ENCODE measurements around the gene ADCY5. TPM values are rescaled to one million over a fixed set of nuclear protein-coding genes. Genes with fewer than 3 reads are reported as not detected.

Gene ADCY5
- total RNA-seq, 2 experiments from 2014 or later: not detected

GRCh38 chr3:123424321-123424998, 24.4 kb downstream of the ADCY5 start:
- no peaks in the 10 kb centered on the region for H3K27me3 Mint-ChIP-seq
- no peak for DNase-seq
- intact Hi-C loops (cut with DNase I, micrococcal nuclease): no loop called here
- no peaks in the 10 kb centered on the region for H3K36me3 Mint-ChIP-seq (ENCODE audit: low read depth)
- ATAC-seq: no peak
- POLR2A ChIA-PET: no interaction called here
- no peak overlapping the region for H3K4me3 Mint-ChIP-seq
- no peaks in the 10 kb centered on the region for H3K9me3 Mint-ChIP-seq (ENCODE audit: low read depth)
- CTCF ChIA-PET: no interaction called here
- H3K27ac Mint-ChIP-seq: no peak overlapping the region
- no peaks in the 10 kb centered on the region for H3K4me1 Mint-ChIP-seq

- H3K4me1 Mint-ChIP-seq: no peaks in the 10 kb centered on the region
- ATAC-seq (no peak), DNase-seq (no peak)
- H3K27me3 Mint-ChIP-seq: no peaks in the 10 kb centered on the region
- ChIA-PET CTCF (no interaction called here), POLR2A (no interaction called here)
- no peak overlapping the region for H3K27ac Mint-ChIP-seq
- H3K36me3 Mint-ChIP-seq (ENCODE audit: low read depth): no peaks in the 10 kb centered on the region
- H3K4me3 Mint-ChIP-seq: no peak overlapping the region
- no peaks in the 10 kb centered on the region for H3K9me3 Mint-ChIP-seq (ENCODE audit: low read depth)
- intact Hi-C loops (cut with DNase I, micrococcal nuclease): no loop called here
Observed at GRCh38 chr3:123423806-123424205, 25.1 kb downstream of the ADCY5 start.

GRCh38 chr3:123423031-123423430, 25.9 kb downstream of the ADCY5 start:
- intact Hi-C loops (cut with DNase I, micrococcal nuclease): no loop called here
- POLR2A ChIA-PET: no interaction called here
- DNase-seq (no peak), ATAC-seq (no peak)
- Mint-ChIP-seq H3K4me1 (no peaks in the 10 kb centered on the region), H3K27me3 (no peaks in the 10 kb centered on the region), H3K36me3 (ENCODE audit: low read depth) (no peaks in the 10 kb centered on the region), H3K4me3 (no peak overlapping the region), H3K27ac (no peak overlapping the region), H3K9me3 (ENCODE audit: low read depth) (no peaks in the 10 kb centered on the region)
- CTCF ChIA-PET: no interaction called here

- ChIA-PET POLR2A (no interaction called here), CTCF (no interaction called here)
- intact Hi-C loops (cut with DNase I, micrococcal nuclease): no loop called here
- Mint-ChIP-seq H3K4me1 (no peaks in the 10 kb centered on the region), H3K27ac (no peak overlapping the region), H3K4me3 (no peak overlapping the region), H3K27me3 (no peaks in the 10 kb centered on the region), H3K9me3 (ENCODE audit: low read depth) (no peaks in the 10 kb centered on the region), H3K36me3 (ENCODE audit: low read depth) (no peaks in the 10 kb centered on the region)
- DNase-seq (no peak), ATAC-seq (no peak)
Observed at GRCh38 chr3:123422457-123422856, 26.4 kb downstream of the ADCY5 start.

GRCh38 chr3:123421353-123422174, 27.3 kb downstream of the ADCY5 start:
- no peak overlapping the region for H3K4me3 Mint-ChIP-seq
- H3K9me3 Mint-ChIP-seq (ENCODE audit: low read depth): no peaks in the 10 kb centered on the region
- no peaks in the 10 kb centered on the region for H3K27me3 Mint-ChIP-seq
- POLR2A ChIA-PET: no interaction called here
- no peak overlapping the region for H3K27ac Mint-ChIP-seq
- no peaks in the 10 kb centered on the region for H3K4me1 Mint-ChIP-seq
- ATAC-seq: no peak
- intact Hi-C loops (cut with DNase I, micrococcal nuclease): no loop called here
- no peaks in the 10 kb centered on the region for H3K36me3 Mint-ChIP-seq (ENCODE audit: low read depth)
- CTCF ChIA-PET: no interaction called here
- DNase-seq: no peak

- ATAC-seq (no peak), DNase-seq (no peak)
- Mint-ChIP-seq H3K27me3 (no peaks in the 10 kb centered on the region), H3K9me3 (ENCODE audit: low read depth) (no peaks in the 10 kb centered on the region), H3K4me3 (no peak overlapping the region), H3K27ac (no peak overlapping the region), H3K4me1 (no peaks in the 10 kb centered on the region), H3K36me3 (ENCODE audit: low read depth) (no peaks in the 10 kb centered on the region)
- intact Hi-C loops (cut with DNase I, micrococcal nuclease): no loop called here
- ChIA-PET POLR2A (no interaction called here), CTCF (interaction anchor here (1.2 kb wide), 1 partner anchor 10 kb away, joined by 3 read pairs; no protein-coding TSS in a partner anchor)
Observed at GRCh38 chr3:123420416-123420968, 28.4 kb downstream of the ADCY5 start.

- H3K9me3 Mint-ChIP-seq (ENCODE audit: low read depth): no peaks in the 10 kb centered on the region
- H3K27ac Mint-ChIP-seq: no peak overlapping the region
- DNase-seq (no peak), ATAC-seq (no peak)
- H3K36me3 Mint-ChIP-seq (ENCODE audit: low read depth): no peaks in the 10 kb centered on the region
- no peak overlapping the region for H3K4me3 Mint-ChIP-seq
- H3K27me3 Mint-ChIP-seq: no peaks in the 10 kb centered on the region
- POLR2A ChIA-PET: no interaction called here
- no peaks in the 10 kb centered on the region for H3K4me1 Mint-ChIP-seq
- intact Hi-C loops (cut with DNase I, micrococcal nuclease): no loop called here
- CTCF ChIA-PET: interaction anchor here (1.2 kb wide), 1 partner anchor 9 kb away, joined by 3 read pairs; no protein-coding TSS in a partner anchor
Observed at GRCh38 chr3:123419850-123420297, 29.0 kb downstream of the ADCY5 start.

- no peak for DNase-seq
- Mint-ChIP-seq H3K27ac (no peak overlapping the region), H3K4me3 (no peak overlapping the region), H3K4me1 (no peaks in the 10 kb centered on the region), H3K36me3 (ENCODE audit: low read depth) (no peaks in the 10 kb centered on the region), H3K27me3 (no peaks in the 10 kb centered on the region), H3K9me3 (ENCODE audit: low read depth) (no peaks in the 10 kb centered on the region)
- CTCF ChIA-PET: interaction anchor here (1.2 kb wide), 1 partner anchor 9 kb away, joined by 3 read pairs; no protein-coding TSS in a partner anchor
- POLR2A ChIA-PET: no interaction called here
- intact Hi-C loops (cut with DNase I, micrococcal nuclease): no loop called here
- ATAC-seq: no peak
Observed at GRCh38 chr3:123419181-123419849, 29.6 kb downstream of the ADCY5 start.

GRCh38 chr3:123416647-123417046, 32.2 kb downstream of the ADCY5 start:
- no peaks in the 10 kb centered on the region for H3K36me3 Mint-ChIP-seq (ENCODE audit: low read depth)
- ATAC-seq (no peak), DNase-seq (no peak)
- ChIA-PET POLR2A (no interaction called here), CTCF (interaction anchor here (0.7 kb wide), 1 partner anchor 17 kb away, joined by 3 read pairs; no protein-coding TSS in a partner anchor)
- no peaks in the 10 kb centered on the region for H3K9me3 Mint-ChIP-seq (ENCODE audit: low read depth)
- no peaks in the 10 kb centered on the region for H3K27me3 Mint-ChIP-seq
- H3K4me1 Mint-ChIP-seq: no peaks in the 10 kb centered on the region
- H3K4me3 Mint-ChIP-seq: no peak overlapping the region
- intact Hi-C loops (cut with DNase I, micrococcal nuclease): no loop called here
- H3K27ac Mint-ChIP-seq: no peak overlapping the region

GRCh38 chr3:123416173-123416572, 32.7 kb downstream of the ADCY5 start:
- intact Hi-C loops (cut with DNase I, micrococcal nuclease): no loop called here
- Mint-ChIP-seq H3K27ac (no peak overlapping the region), H3K27me3 (no peaks in the 10 kb centered on the region), H3K36me3 (ENCODE audit: low read depth) (no peaks in the 10 kb centered on the region), H3K4me3 (no peak overlapping the region), H3K4me1 (no peaks in the 10 kb centered on the region), H3K9me3 (ENCODE audit: low read depth) (no peaks in the 10 kb centered on the region)
- POLR2A ChIA-PET: no interaction called here
- ATAC-seq (no peak), DNase-seq (no peak)
- CTCF ChIA-PET: no interaction called here

GRCh38 chr3:123414973-123415775, 33.7 kb downstream of the ADCY5 start:
- ChIA-PET CTCF (no interaction called here), POLR2A (no interaction called here)
- H3K9me3 Mint-ChIP-seq (ENCODE audit: low read depth): no peaks in the 10 kb centered on the region
- H3K27me3 Mint-ChIP-seq: no peaks in the 10 kb centered on the region
- H3K4me1 Mint-ChIP-seq: no peaks in the 10 kb centered on the region
- no peaks in the 10 kb centered on the region for H3K36me3 Mint-ChIP-seq (ENCODE audit: low read depth)
- intact Hi-C loops (cut with DNase I, micrococcal nuclease): no loop called here
- ATAC-seq: no peak
- DNase-seq: no peak
- no peak overlapping the region for H3K27ac Mint-ChIP-seq
- no peak overlapping the region for H3K4me3 Mint-ChIP-seq
